GM18526 (cell line): Measurements from ENCODE around the gene HAUS1.

ENCODE experiments used
- POLR2A ChIP-seq: IDR thresholded peaks from 3 replicates; pipeline ENCODE4 v1.6.1; 2011; ENCODE audit not compliant: insufficient read length; ENCODE audit errors: extremely low read depth

HAUS1 gene

GRCh38 chr18:46072376-46072867 is 31.8 kb upstream of the HAUS1 start:
- no peak for TF ChIP-seq POLR2A

GRCh38 chr18:46072959-46073358 is 31.2 kb upstream of the HAUS1 start:
- no peak for TF ChIP-seq POLR2A

- no peak for TF ChIP-seq POLR2A
Measured at GRCh38 chr18:46073474-46074331, 30.5 kb upstream of the HAUS1 start.

GRCh38 chr18:46079336-46079735 is 24.8 kb upstream of the HAUS1 start:
- TF ChIP-seq POLR2A = no peak

GRCh38 chr18:46080156-46080555 is 24.0 kb upstream of the HAUS1 start:
- no peak for TF ChIP-seq POLR2A

- TF ChIP-seq POLR2A = no peak
Measured at GRCh38 chr18:46084431-46084830, 19.8 kb upstream of the HAUS1 start.

- no peak for TF ChIP-seq POLR2A
Measured at GRCh38 chr18:46095532-46095931, 8.7 kb upstream of the HAUS1 start.

GRCh38 chr18:46096651-46097300 is 7.4 kb upstream of the HAUS1 start:
- no peak for TF ChIP-seq POLR2A

GRCh38 chr18:46097431-46097800 is 6.8 kb upstream of the HAUS1 start:
- no peak for TF ChIP-seq POLR2A

- peak; percentile 90 for TF ChIP-seq POLR2A
Measured at GRCh38 chr18:46097801-46098615, 6.2 kb upstream of the HAUS1 start, which contains the start of gene ATP5F1A. Gene ATP5F1A (minus strand): TSS chr18:46098296. CDS start chr18:46098231, 65 bp downstream.

- no peak for TF ChIP-seq POLR2A
Measured at GRCh38 chr18:46098616-46098933, 5.6 kb upstream of the HAUS1 start.

- TF ChIP-seq POLR2A = no peak
Measured at GRCh38 chr18:46099463-46099862, 4.7 kb upstream of the HAUS1 start.

GRCh38 chr18:46109386-46109785 is 5.2 kb downstream of the HAUS1 start:
- TF ChIP-seq POLR2A = no peak

- TF ChIP-seq POLR2A = no peak
Measured at GRCh38 chr18:46110406-46110805, 6.2 kb downstream of the HAUS1 start.

GRCh38 chr18:46113751-46114150 is 9.6 kb downstream of the HAUS1 start:
- TF ChIP-seq POLR2A = no peak

- TF ChIP-seq POLR2A = no peak
Measured at GRCh38 chr18:46130061-46130460, 25.9 kb downstream of the HAUS1 start.
